ENCODE data around the gene OCEL1.

GRCh38 chr19:17226002-17226933 lies at the start of gene OCEL1:
- no peak for TF ChIP-seq CTCF (IDR thresholded peaks at IDR 0.05)
- TF ChIP-seq EZH2 (IDR thresholded peaks at IDR 0.05; ENCODE audit: borderline replicate concordance, insufficient read depth, low read depth, low read length, poor library complexity, severe bottlenecking): no peak

Measured in B cell (primary cell).